OCI-LY3 (cell line): ENCODE results near the gene ASIC2.

ENCODE experiments used
- CTCF ChIP-seq: fragments of 200-600, 300-600 bp; sonication (generic); IDR thresholded peaks from 2 replicates; pipeline ENCODE4 v1.5.1; 2014; ENCODE audit warnings: antibody characterized with exemption, low read length, low read depth
- EZH2phosphoT487 ChIP-seq: fragments of 200-600 bp; shearing (Covaris generic); IDR thresholded peaks from 2 replicates; pipeline ENCODE4 v1.6.1; 2018; ENCODE audit warnings: antibody characterized with exemption, mixed run types, low read depth

- TF ChIP-seq CTCF (no peak), EZH2phosphoT487 (no peak)
These were observed 253.2 kb downstream of the ASIC2 start for GRCh38 chr17:33039874-33040273.
